Esophagus squamous epithelium (tissue), 4 donors: ENCODE measurements around the gene SCAI.

Experiments used
- POLR2A ChIP-seq, 4 donors: fragments of 450-650 bp; IDR thresholded peaks; one replicate each; pipeline ENCODE4 v1.6.1; 2017; ENCODE audit warnings: antibody characterized with exemption in 4 of 4, mild to moderate bottlenecking in 4 of 4, moderate library complexity in 3 of 4
- TF ChIP-seq, protein P1 (sequence below), 6 experiments: fragments of 450-650 bp in 4 of 6; fragments of 200-600 bp in 2 of 6; sonication (generic) in 2 of 6; IDR thresholded peaks; one replicate each; pipeline ENCODE4 v1.5.1; 2016 to 2019; ENCODE audit warnings: antibody characterized with exemption in 6 of 6, mild to moderate bottlenecking in 4 of 6, moderate library complexity in 4 of 6

DNA sequence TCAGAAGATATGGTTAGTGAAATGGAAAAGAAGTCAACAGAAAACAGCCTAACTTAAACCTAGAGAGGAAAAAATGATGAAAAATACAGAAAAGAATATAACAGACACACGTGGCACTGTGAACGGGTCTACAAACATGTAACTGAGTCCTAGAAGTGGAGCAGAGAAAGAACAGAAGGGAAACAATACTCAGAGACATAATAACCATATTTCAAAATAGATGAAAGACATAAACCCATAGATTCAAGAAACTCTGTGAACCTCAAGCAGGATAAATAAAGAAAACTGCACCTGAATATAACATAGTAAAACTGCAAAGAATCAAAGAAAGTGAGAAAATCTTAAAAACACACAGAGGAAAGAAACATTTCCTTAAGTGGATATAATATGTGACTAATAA lies 134.7 kb downstream of the SCAI start:
- TF ChIP-seq, protein P1, sequence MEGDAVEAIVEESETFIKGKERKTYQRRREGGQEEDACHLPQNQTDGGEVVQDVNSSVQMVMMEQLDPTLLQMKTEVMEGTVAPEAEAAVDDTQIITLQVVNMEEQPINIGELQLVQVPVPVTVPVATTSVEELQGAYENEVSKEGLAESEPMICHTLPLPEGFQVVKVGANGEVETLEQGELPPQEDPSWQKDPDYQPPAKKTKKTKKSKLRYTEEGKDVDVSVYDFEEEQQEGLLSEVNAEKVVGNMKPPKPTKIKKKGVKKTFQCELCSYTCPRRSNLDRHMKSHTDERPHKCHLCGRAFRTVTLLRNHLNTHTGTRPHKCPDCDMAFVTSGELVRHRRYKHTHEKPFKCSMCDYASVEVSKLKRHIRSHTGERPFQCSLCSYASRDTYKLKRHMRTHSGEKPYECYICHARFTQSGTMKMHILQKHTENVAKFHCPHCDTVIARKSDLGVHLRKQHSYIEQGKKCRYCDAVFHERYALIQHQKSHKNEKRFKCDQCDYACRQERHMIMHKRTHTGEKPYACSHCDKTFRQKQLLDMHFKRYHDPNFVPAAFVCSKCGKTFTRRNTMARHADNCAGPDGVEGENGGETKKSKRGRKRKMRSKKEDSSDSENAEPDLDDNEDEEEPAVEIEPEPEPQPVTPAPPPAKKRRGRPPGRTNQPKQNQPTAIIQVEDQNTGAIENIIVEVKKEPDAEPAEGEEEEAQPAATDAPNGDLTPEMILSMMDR (IDR thresholded peaks at IDR 0.05), result no peak
- TF ChIP-seq POLR2A (IDR thresholded peaks at IDR 0.05), result no peak
